Measurements from ENCODE around the gene SPZ1. TPM values are rescaled to one million over a fixed set of nuclear protein-coding genes. Genes with fewer than 3 reads are reported as not detected.

Gene SPZ1
- total RNA-seq, 1 experiment from 2014 or later = not detected

- Histone ChIP-seq H3K4me1 (ENCODE audit: insufficient read depth, low read length, poor library complexity, severe bottlenecking) (no peaks in the 10 kb centered on the region), H3K36me3 (ENCODE audit: insufficient read depth, low read length, poor library complexity, severe bottlenecking) (no peaks in the 10 kb centered on the region), H3K9me3 (ENCODE audit: low read depth, low read length, poor library complexity, severe bottlenecking) (no peaks in the 10 kb centered on the region), H3K27ac (ENCODE audit: low read depth, low read length, poor library complexity, severe bottlenecking) (no peak overlapping the region), H3K27me3 (replicated peaks; ENCODE audit: insufficient read depth, low read depth, low read length, poor library complexity) (no peaks in the 10 kb centered on the region), H3K4me3 (ENCODE audit: low read depth, low read length, poor library complexity, severe bottlenecking) (no peak overlapping the region)
- CTCF ChIA-PET = no interaction called here
- intact Hi-C loops (cut with micrococcal nuclease; ENCODE audit: unreplicated experiment) = no loop called here
- BruUV-seq (replicated peaks) = no TSS peak
- TF ChIP-seq CTCF (conservative IDR thresholded peaks at IDR 0.05; ENCODE audit: low read depth, low read length) (no peak), EZH2 (IDR thresholded peaks at IDR 0.05; ENCODE audit: borderline replicate concordance, low read depth, low read length, poor library complexity, severe bottlenecking) (no peak)
- DNase-seq (ENCODE audit: low spot score) = no peak
- POLR2A ChIA-PET (ENCODE audit: low non-redundant PET) = interaction anchor here (0.5 kb wide), 1 partner anchor 33 kb away, joined by 3 read pairs; no protein-coding TSS in a partner anchor
These were observed 49.1 kb downstream of the SPZ1 start for GRCh38 chr5:80368661-80369480.

- Histone ChIP-seq H3K4me3 (ENCODE audit: low read depth, low read length, poor library complexity, severe bottlenecking) (no peak overlapping the region), H3K36me3 (ENCODE audit: insufficient read depth, low read length, poor library complexity, severe bottlenecking) (no peaks in the 10 kb centered on the region), H3K4me1 (ENCODE audit: insufficient read depth, low read length, poor library complexity, severe bottlenecking) (no peaks in the 10 kb centered on the region), H3K27me3 (replicated peaks; ENCODE audit: insufficient read depth, low read depth, low read length, poor library complexity) (no peaks in the 10 kb centered on the region), H3K9me3 (ENCODE audit: low read depth, low read length, poor library complexity, severe bottlenecking) (no peaks in the 10 kb centered on the region), H3K27ac (ENCODE audit: low read depth, low read length, poor library complexity, severe bottlenecking) (no peak overlapping the region)
- intact Hi-C loops (cut with micrococcal nuclease; ENCODE audit: unreplicated experiment) = no loop called here
- no TSS peak for BruUV-seq (replicated peaks)
- TF ChIP-seq CTCF (conservative IDR thresholded peaks at IDR 0.05; ENCODE audit: low read depth, low read length) (no peak), EZH2 (IDR thresholded peaks at IDR 0.05; ENCODE audit: borderline replicate concordance, low read depth, low read length, poor library complexity, severe bottlenecking) (no peak)
- CTCF ChIA-PET = no interaction called here
- POLR2A ChIA-PET (ENCODE audit: low non-redundant PET) = interaction anchor here (0.5 kb wide), 1 partner anchor 33 kb away, joined by 3 read pairs; no protein-coding TSS in a partner anchor
- DNase-seq (ENCODE audit: low spot score) = peak; percentile 5
These were observed 49.7 kb downstream of the SPZ1 start for GRCh38 chr5:80369521-80369920.

- H3K4me3 ChIP-seq (ENCODE audit: low read depth, low read length, poor library complexity, severe bottlenecking) = no peak overlapping the region
- no peaks in the 10 kb centered on the region for H3K27me3 ChIP-seq (replicated peaks; ENCODE audit: insufficient read depth, low read depth, low read length, poor library complexity)
- no peaks in the 10 kb centered on the region for H3K36me3 ChIP-seq (ENCODE audit: insufficient read depth, low read length, poor library complexity, severe bottlenecking)
- ChIA-PET POLR2A (ENCODE audit: low non-redundant PET) (no interaction called here), CTCF (no interaction called here)
- no peaks in the 10 kb centered on the region for H3K9me3 ChIP-seq (ENCODE audit: low read depth, low read length, poor library complexity, severe bottlenecking)
- no peak for DNase-seq (ENCODE audit: low spot score)
- no TSS peak for BruUV-seq (replicated peaks)
- intact Hi-C loops (cut with micrococcal nuclease; ENCODE audit: unreplicated experiment) = no loop called here
- H3K4me1 ChIP-seq (ENCODE audit: insufficient read depth, low read length, poor library complexity, severe bottlenecking) = no peaks in the 10 kb centered on the region
- TF ChIP-seq EZH2 (IDR thresholded peaks at IDR 0.05; ENCODE audit: borderline replicate concordance, low read depth, low read length, poor library complexity, severe bottlenecking) (no peak), CTCF (conservative IDR thresholded peaks at IDR 0.05; ENCODE audit: low read depth, low read length) (no peak)
- H3K27ac ChIP-seq (ENCODE audit: low read depth, low read length, poor library complexity, severe bottlenecking) = no peak overlapping the region
These were observed 50.6 kb downstream of the SPZ1 start for GRCh38 chr5:80370390-80370789.

Other genes starting within 250 kb of the SPZ1 start
- 20.6 and 21.0 TPM in 2 replicates for gene SERINC5, start 64.0 kb upstream of the SPZ1 start, total RNA-seq (2021)
- gene ZFYVE16, start 88.1 kb downstream of the SPZ1 start, total RNA-seq (2021) = 51.2 and 65.7 TPM in 2 replicates
- gene FAM151B, start 168.1 kb downstream of the SPZ1 start, total RNA-seq (2021) = 4.0 and 4.3 TPM in 2 replicates

Data from A673 (cell line).